HG02623 (cell line): Measurements from ENCODE around the gene ADAMTSL2.

Experiments used
- ATAC-seq: cut with Tn5 transposase; IDR thresholded peaks from one replicate; pipeline ENCODE4 v1.9.1; 2021; ENCODE audit warnings: moderate library complexity; ENCODE audit not compliant: unreplicated experiment

The ADAMTSL2 gene

DNA sequence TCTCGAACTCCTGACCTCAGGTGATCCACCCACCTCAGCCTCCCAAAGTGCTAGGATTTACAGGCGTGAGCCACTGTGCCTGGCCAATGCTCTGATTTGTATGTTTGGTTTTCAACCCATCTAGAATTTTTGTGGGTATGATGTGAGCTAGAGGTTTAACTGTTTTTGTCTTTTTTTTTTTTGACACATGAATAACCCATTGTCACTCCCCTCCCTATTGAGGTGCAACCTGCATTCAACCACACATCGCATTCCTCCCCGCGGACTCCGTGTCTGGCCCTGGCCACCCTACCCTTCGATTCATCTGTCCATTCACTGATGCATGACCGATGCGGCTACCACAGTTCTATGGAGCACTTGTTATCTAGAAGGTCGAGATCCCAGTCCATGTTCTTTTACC, 84.2 kb downstream of the ADAMTSL2 start:
- no peak for ATAC-seq

DNA sequence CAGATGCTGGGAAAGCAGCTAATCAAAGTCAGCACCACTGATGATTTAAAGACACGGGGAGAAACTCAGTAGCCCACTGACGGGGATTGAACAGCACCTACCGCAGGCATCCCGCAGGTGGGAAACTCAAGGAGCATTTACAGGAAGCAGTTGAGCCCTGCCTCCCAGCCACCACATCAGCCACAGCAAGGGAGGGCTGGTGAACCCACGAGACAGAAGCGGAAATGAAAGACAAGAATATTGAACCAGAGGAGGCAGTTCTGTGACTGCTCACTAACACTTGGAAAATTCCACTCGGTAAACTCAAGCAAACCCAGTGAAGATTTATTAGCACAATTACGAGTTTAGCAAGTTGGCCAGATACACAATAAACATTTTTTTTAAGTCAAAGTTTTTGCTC, 85.3 kb downstream of the ADAMTSL2 start:
- no peak for ATAC-seq

DNA sequence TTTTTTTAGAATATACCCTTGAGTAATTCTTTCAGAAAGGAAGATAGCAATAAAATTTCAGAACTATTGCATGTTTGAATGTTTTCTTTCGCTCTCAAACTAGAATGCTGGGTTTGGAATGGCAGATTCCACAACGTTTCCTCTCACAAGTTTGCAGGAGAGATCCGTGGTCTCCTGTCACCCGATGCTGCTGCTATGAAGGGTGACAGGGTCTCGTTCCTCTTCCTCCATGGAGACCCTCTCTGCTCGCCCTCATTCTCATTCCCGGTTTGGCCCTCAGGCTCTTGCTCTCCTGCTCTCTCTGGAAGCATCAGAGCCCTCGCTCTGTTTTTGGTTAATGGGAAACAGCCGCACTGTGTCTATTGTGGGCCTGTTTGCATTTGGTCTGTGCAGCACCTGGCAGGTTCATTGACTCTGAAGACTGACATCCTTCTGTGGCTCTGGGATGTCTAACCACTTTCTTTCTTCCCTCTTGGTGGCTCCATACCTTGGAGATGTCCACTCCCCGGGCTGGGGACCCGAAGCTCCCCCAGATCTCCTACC, 87.3 kb downstream of the ADAMTSL2 start:
- ATAC-seq: no peak

DNA sequence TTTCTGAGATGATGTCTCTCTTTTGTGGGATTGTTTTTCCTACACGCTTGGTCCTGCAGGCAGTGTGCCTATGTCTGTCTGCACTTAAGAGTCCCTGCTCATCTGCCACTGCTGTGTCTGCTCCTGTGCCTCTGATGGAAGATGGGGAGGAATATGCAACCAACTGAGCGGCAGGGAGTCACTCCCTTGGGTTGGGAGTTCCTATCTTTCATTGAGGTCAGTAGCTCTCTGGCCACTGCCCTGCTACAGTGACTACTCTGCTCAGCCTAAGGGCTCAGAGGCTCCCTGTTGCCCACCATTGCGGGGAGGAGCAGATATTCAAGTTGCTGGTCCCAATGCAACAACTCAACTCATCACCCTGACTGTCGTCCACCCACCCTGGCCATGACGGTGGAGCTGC, 88.1 kb downstream of the ADAMTSL2 start:
- no peak for ATAC-seq
